Loucy (cell line): ENCODE results near the gene PHYHD1.

Source experiments
- EZH2phosphoT487 ChIP-seq: fragments of 200-600 bp; IDR thresholded peaks from 2 replicates; pipeline ENCODE4 v1.6.1; 2018; ENCODE audit warnings: antibody characterized with exemption, mild to moderate bottlenecking, moderate library complexity, borderline replicate concordance
- TF ChIP-seq, protein P1 (sequence below): fragments of 200-600 bp; sonication (generic); conservative IDR thresholded peaks from 2 replicates; pipeline ENCODE4 v1.5.1; 2014; ENCODE audit warnings: mild to moderate bottlenecking, antibody characterized with exemption, low read length

DNA sequence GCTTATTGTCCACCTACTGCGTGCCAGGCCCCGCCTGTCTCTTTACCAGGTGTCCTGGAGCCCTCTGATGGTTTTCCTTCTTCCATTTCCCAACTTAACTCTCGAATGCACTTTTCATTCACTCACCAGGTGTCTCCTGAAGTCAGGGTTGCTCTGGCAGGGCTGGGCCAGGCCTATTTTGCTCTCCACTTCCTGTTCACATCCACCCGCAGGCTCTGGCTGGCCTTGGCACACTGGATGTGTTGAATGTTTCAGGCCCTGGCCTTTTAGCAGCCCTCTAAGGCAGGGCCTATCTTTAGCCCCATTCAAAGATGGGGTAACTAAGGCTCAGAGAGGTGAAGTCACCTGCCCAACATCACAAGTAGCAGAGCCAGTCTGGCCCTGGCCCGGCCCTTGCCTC is 22.4 kb upstream of the PHYHD1 start:
- TF ChIP-seq, protein P1, sequence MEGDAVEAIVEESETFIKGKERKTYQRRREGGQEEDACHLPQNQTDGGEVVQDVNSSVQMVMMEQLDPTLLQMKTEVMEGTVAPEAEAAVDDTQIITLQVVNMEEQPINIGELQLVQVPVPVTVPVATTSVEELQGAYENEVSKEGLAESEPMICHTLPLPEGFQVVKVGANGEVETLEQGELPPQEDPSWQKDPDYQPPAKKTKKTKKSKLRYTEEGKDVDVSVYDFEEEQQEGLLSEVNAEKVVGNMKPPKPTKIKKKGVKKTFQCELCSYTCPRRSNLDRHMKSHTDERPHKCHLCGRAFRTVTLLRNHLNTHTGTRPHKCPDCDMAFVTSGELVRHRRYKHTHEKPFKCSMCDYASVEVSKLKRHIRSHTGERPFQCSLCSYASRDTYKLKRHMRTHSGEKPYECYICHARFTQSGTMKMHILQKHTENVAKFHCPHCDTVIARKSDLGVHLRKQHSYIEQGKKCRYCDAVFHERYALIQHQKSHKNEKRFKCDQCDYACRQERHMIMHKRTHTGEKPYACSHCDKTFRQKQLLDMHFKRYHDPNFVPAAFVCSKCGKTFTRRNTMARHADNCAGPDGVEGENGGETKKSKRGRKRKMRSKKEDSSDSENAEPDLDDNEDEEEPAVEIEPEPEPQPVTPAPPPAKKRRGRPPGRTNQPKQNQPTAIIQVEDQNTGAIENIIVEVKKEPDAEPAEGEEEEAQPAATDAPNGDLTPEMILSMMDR = no peak
- no peak for TF ChIP-seq EZH2phosphoT487
